LoVo (cell line): ENCODE data around the gene RERE.
A peak's percentile ranks its signal among the peaks of the same experiment; 100 is the strongest.

Experiments used
- DNase-seq: peaks from one replicate; pipeline ENCODE4 v3.0.0-alpha.2; 2016; ENCODE audit warnings: low spot score

The RERE gene

DNA sequence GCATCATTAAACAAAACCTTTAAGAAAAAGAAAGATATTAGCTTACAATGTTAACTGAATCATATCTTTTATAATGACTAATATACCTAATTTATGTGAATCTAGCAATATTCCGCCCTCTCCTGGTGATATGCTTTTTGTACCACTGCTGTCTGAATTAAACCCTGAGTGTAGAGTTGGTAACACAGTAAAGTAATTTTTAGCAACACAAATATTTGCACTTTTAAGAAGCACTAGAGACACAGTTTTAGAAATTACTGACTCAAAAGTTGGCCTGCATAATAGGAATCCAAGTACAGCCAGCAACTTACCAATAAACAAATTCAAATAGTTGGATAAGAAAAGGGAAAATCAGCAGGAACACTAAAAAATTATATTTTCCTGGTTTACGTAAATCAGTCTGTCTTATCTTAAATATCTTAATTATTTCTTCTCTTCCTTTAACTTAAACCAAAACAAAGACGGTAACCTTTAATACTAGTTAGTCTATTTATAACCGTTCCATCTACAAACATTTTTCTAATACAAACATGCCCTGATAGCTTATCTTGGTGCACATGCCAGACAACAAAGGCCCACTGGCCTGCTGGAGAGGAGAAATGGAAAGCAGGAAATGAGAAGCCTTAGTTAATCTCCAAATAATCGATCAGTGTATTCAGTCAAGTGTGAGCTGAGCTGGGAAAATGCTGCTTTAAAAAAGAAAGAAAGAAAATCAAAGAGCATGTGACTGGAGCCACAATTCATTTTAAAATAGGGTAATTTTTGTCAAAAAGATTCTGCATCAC lies 246.0 kb downstream of the RERE start:
- DNase-seq, result no peak

DNA sequence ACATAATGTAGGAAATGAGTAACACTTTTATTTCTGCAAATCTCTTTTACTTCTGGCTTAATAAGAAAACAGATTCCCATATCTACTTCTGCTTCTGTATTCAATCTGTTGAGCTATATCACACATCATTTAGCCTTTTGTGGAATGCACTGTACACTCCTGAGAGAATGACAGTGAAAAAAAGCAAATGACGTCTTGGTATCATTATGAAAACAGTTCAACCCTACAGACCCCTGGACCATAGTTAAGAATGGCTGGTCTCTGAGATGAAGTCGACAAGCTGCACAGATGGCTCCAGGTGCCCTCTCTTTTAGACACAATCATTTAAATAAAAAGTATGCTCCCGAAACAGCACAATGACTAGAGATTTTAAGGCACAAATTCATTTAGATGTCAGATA lies 247.0 kb downstream of the RERE start:
- no peak for DNase-seq

DNA sequence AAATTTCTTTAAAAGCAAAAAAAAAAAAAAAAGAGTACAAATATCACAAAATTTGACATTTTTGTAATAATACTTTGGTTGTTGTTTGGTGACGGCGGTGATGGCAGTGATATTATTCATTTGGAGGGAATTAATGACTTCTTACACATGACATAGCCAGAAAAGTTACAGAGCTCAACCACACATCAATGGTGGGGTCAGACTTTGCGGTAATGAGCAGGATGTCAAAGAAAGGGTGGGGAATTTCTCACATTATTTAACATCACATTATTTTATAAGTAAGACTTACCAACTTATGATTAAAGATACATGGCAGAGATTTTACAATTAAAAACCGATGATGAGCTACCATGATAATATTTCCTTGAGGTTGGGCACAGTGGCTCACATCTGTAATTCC lies 248.2 kb downstream of the RERE start:
- no peak for DNase-seq

DNA sequence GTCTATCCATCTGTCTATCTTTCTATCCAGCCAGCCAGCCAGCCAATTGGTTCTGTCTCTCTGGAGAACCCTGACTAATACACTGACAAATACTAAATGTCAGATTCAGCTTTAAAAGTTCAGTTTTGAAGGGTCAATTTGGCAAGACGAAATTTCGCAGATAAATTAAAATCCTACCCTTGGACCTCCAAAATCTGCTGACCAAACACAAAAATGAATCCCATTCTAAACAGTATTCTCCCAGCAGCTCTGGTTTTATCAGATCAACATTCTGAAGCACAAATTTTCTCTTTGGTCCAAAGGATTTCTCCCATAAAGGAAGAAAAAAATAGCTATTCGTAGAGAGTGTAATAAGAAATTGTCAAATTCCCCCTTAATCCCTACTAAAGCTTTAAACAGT lies 248.6 kb downstream of the RERE start:
- DNase-seq, result no peak

DNA sequence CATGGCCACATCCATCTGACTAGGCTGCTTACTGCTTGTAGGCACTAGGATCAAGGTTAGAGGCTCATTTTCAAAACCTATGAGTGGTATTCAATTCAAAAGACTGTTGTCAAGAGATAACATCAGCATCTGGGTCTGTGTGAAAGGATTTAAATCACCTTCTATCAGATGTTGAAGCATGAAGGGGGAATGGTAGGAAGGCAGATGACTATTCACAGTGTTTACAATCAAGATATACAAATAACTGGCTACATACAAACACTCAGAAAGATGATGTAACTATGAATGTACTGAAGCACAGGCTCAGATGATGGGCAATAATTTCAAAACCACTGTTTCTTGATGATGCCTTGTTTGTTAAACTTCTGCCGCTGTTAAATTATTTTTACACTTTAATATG lies 250.3 kb downstream of the RERE start:
- DNase-seq, result no peak

DNA sequence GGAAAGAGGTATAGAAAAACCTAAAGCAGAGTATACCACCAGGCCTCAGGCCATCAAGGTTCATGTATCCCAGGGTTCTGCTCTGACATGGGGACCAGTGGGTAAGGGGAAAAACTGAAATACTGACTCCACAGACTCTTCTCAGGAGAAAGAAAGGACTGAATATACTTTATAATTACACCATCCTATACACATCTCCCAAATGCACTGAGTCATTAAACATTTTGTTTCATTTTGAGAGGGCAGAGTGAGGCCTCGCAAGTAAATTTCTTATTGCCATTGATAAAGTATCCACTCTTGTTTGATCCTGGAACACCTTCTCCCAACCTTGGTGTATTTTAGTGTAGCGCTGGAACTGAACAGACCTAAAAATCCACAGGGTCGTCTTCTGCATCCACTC lies 251.6 kb downstream of the RERE start:
- DNase-seq, result no peak

DNA sequence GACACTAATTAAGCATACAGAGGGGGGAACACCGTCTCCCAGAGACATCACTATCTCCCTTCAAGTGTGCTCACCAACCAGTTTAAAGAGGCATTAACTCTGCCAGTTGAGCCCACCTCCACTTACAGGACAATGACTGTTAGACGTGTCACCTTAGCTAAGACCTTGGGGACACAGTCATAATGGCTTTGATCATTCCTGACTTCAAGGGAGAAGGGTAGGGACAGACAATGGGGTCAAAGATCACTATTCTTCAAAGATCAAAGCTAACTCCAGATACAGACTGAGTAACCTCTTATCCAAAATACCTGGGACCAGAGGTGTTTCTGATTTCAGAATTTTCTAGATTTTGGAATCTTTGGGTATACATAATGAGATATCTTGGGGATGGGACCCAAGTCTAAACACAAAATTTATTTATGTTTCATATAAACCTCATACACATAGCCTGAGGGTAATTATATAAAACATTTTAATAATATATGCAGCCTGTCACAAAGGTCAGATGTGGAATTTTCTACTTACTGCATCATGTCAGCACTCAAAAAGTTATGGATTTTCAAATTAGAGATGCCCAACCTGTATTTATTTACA lies 253.4 kb downstream of the RERE start:
- peak; percentile 46 for DNase-seq

DNA sequence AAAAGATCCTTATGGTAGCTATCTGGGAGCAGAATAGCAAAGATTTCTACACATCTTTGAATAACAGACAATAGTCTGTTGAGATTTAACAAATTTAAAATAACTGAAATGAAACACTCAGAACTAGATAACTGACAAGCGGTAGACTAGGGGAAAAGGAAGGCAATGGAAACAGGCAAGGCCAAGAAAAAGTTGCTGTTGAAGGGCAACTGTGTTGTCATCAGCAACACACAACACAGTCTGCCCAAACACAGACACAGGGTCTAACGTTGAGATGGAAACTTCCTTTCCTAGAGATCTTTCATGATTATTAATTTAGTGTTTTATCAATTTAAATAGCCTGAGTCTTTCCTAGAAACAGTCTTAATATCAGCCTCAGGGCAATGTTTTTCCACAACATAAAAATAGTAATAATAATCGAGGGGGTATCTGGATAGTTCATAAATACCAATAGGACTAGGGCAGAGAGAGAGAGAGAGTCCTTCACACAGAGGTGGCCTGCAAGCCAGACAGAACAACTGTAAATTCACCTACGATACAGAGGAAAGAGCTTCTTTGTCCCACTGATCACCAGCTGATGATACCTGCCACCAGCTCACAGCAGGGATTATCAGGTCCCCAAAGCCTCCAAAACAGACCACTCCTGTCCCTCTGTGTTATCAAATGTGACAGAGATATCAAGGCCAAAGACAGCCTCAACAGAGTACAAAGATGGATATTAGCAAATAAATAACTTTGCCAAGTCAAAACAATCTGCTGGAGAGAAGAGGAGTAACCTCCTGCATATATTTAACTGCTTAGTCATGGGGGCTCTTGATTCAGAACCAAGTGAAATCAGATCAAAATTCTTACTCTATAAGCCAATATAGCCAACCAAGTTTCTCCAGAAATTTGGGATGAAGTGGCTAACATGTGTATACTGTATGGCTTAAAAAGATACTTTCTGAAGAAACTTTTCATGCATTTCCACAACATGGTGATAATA lies 254.3 kb downstream of the RERE start:
- no peak for DNase-seq

DNA sequence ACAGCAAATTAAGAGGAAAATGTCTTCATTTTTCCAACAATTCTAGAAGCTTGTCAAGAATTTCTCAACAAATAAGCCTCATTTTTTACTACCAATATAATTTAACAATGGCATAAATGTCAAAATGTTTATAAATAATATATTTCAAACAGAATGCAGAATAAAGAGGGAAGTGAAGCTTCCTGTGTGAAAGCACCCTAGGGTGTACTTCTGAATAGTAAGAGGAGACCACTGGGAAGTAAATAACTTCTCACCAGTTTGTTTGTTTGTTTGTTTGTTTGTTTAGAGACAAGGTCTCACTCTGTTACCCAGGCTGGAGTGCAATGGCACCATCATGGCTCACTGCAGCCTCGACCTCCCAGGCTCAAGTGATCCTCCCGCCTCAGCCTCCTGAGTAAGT lies 255.2 kb downstream of the RERE start:
- DNase-seq, result no peak

DNA sequence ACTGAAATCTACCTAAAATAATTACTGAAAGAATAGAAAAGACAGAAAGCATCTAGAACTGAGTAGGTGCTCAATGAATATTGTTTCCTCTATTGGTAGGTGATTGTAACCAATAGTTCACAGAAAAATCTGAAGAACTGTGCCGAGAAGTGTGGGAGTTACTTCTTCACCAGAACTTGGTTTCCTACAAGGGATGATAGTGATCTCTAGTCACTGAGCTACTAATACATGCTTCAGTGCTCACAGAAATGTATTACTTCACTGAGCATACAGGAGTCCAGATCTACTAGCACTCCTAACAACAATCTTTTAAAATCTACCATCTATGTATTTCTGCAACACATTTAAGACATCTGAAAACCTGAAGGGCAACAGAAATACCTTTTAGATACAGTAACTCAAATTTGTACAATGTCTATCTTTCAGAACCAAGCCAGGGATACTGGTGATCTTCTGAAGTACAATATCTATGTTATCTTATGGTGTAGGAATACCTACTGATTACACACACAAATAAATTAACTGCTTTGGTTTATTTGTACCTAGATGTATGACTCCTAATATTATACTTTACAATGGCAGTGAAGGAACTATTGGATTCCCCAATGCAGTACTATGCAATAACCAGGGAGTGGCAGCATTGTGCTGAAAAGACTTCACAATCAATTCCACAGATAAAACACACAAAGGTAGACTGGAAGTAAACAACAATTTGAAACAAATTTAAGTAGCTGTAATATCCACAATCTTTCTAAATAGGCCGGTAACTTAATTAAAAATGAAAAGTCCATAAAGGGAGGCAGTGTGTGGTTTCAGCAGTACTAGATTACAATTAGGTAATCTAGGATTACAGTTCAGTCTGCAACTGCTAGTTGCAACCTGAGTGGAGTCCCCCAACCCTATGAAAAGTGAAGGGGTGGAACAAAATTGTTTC lies 256.6 kb downstream of the RERE start:
- peak; percentile 52 for DNase-seq

DNA sequence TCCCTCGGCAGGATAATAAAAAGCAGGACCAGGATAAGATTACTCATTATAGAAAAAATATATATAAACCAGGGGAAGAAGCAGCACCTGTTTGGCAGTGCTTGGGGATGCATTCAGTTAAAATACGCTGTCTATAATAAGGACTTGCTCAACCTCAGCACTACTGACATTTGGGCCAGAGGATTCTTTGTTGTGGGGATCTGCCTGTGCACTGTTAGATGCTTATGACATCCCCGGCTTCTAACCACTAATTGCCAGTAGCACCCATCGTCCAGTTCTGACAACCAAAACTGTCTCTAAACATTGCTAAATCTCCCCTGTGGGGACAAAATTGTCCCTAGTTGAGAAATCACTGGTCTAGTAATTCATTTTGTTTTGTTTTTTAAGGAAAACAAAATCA lies 257.4 kb downstream of the RERE start:
- DNase-seq, result no peak

DNA sequence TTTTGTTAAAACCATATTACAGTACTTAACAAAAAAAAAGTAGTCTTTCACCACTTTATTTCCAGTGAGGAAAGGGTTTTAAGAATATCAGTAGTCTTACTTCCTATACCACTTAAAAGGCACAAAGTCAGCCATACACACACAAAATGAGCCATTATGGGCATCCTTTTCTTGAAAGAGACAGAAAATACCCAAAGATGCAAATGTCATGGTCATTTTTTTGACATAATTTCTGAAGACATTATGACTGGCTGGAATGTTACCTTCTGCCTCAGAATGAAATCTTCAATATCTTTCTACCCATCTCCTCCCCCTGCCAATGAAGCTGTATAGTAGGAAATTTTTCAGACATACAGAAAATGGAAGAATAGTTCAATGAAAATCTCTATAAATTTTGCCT lies 261.9 kb downstream of the RERE start:
- DNase-seq, result no peak

DNA sequence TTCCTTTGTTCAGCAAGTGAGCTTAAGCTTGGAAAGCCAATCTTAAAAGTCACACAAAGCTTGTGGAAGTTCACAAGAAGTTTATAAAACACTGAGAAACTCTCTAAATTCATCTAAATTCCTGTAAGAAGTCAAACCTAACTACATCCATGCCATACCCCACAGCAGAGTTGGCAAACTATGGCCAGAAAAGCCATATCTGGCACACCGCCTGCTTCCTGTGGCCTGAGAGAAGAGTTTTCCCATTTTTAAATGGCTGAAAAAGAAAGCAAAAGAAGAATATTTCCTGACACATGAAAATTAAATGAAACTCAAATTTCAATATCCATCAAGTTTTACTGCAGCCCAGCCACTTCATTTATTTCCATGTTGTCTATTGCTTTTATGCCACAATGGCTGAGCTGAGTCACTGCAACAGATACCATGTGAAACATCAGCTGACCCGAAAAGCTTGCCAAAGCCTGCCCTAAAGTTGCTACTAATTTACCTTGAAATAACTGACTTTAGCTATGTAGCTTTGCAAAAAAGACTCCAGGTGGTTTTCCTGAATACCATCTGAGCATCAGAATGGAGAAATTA lies 262.4 kb downstream of the RERE start:
- no peak for DNase-seq

DNA sequence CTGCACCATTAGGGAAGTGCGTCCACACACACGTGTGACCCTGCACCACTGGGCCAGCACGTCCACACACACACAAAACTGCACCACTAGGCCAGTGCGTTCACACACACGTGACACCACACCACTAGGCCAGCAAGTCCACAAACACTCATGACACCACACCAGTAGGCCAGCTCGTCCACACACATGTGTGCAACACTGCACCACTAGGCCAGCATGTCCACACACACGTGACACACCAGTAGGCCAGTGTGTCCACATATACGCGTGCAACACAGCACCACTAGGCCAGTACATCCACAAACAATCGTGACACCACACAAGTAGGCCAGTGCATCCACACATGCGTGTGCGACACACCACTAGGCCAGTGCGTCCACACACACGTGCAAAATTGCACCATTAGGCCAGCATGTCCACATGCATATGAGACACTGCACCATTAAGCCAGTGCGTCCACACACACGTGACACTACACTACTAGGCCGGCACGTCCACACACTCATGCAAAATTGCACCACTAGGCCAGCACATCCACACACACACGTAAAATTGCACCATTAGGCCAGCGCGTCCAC lies 264.5 kb downstream of the RERE start:
- no peak for DNase-seq

DNA sequence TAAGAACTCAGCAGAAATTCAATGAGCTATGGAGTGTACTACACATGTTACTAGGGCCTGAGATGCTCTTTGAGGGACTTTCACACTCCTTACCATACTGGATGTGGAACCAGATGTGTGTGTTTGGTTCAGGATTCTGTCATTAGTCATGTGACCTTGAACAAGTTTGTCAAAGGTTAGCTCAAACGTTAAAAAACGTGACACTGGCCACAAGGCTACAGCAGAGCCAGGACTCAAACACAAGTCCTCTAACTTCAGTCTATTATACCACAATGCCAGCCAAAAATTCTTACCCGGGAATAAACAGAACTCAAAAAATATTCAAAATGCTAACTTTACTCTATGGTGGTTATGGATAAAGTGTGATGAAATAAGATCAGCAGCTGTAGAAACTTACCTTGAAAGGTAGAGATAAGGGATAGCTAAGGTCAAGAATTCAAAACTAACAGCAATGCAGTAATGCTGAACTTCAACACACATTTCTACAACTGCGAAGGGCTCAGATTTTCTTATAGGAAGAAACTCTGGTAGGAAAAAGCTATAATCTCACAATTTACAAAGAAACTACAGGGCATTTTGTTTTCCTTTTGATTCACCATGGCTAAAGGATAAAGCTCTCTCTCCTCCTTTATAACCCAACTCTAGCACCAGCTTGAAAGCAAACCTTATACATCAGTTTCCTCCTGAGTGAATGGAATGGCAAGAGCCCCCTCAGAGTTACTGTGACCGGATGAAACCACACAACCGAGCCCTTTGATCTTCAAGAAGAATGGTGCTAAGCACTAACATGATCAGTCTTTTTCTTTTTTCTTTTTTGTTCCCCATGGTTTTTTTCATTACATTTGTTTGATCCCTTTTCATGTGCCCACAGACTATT lies 265.6 kb downstream of the RERE start:
- DNase-seq, result no peak

DNA sequence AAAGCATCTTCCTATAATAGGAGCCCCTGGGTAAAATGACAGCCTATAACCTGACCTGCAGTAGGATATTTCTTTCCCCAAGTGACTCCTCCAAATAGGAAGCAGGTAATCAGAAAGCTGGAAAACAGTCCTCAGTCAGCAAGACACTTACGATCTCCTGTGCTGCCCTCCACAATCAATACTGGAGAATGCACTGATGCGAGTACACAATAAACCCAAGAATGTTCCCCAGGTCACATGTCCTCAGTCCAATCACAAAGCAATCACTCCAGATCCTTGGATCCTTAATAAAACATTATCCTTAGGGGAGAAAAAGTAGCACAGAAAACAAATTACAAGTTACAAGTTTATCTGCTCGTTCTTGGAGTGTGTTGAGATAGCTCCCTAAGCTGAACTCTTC lies 266.4 kb downstream of the RERE start:
- DNase-seq, result no peak

DNA sequence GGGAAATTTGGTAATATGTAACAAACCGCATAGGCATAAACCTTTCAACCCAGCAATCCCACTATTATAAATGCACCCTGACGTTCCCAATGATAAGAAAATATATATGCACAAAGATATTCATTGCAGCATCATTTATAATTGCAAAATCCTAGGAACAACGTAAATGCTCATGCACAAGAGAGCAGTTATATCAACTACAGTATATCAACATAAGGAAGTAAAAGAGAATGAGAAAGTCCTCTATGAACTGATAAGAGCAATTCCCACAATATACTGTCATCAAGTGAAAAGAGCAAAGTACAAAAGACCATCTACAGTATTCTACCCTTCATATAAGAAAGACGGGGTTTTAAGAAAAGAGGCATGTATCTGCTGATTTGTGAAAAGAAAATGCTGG lies 269.6 kb downstream of the RERE start:
- DNase-seq, result no peak

DNA sequence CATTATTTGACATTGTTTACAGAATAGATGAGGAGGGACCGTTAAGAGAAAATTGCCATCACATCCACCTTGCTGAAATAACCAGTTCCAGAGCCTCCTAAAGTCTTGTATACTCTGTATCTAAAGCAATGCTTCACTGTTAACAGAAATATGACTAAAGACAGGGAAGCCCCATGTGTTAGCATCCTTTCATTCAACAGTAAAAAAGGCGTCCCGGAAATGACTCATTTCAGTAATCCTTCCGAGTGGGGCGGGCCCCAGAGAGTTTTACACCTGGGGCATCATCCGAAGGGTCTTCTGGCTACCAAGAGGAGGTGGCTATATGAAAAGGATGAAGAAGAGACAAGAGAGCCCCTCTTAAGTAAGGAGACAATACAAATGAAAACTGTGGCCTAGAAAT lies 272.4 kb downstream of the RERE start:
- no peak for DNase-seq

DNA sequence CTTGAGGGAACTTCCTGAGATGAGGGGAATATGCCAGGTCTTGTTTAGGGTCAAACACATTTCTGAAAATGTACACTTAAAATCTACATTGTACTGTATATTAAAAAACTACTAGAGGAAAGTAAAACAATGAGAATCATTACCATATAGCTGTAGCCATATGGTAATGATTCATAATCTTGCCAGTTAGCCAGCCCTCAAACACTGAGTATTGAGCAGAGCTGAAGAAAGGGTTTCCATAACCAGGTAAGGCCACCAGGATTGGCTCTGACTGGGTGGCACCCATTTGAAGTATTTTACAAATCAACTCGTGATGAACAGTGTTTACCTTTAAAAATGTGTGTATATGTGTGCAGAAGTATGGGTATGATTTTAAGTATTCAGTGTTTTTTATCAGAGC lies 272.8 kb downstream of the RERE start:
- DNase-seq, result no peak

DNA sequence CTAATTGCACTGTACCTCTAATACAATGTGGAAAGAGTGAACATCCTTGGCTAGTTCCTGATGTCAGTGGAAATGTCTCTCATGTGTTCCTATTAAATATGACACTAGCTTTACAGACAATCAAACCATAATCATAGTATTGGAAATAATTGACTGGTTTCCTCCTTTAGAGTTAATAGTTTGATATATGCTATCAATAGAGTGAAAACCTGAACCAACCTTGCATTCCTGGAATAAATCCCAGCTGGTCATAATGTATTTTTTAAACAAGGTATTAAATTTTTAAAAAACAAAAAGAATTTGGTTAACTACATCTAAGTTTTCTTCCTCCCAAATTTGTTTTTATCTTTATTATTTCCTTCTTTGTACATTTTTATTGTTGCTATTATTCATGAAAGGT lies 273.5 kb downstream of the RERE start:
- no peak for DNase-seq
